Body of pancreas (tissue), 4 donors: ENCODE results near the gene MYO16.

ENCODE experiments used
- CTCF ChIP-seq, 7 experiments: fragments of 450-650 bp in 4 of 7; fragments of 200-600 bp in 3 of 7; sonication (generic) in 3 of 7; IDR thresholded peaks; one replicate each; pipeline ENCODE4 v1.5.1; 2016 to 2019; ENCODE audit warnings: antibody characterized with exemption in 7 of 7
- POLR2A ChIP-seq, 3 donors: fragments of 450-650 bp; IDR thresholded peaks; one replicate each; pipeline ENCODE4 v1.6.1; 2016; ENCODE audit warnings: antibody characterized with exemption in 3 of 3, mild to moderate bottlenecking in 2 of 3

GRCh38 chr13:109100705-109101304 is 471.4 kb downstream of the MYO16 start:
- TF ChIP-seq POLR2A (IDR thresholded peaks at IDR 0.05) (no peak), CTCF (IDR thresholded peaks at IDR 0.05) (no peak)
